NB4 (cell line): ENCODE data around the gene DERL2.

Source experiments
- CTCF ChIP-seq: IDR thresholded peaks from one replicate; pipeline ENCODE4 v1.5.1; 2012; ENCODE audit warnings: low read depth, low read length
- POLR2A ChIP-seq: IDR thresholded peaks from 2 replicates; pipeline ENCODE4 v1.6.1; 2011; ENCODE audit warnings: mild to moderate bottlenecking; ENCODE audit not compliant: insufficient read length; ENCODE audit errors: extremely low read depth
- TF ChIP-seq, protein P1 (sequence below): IDR thresholded peaks from 2 replicates; pipeline ENCODE4 v1.6.1; 2011; ENCODE audit warnings: low read depth, low read length

- TF ChIP-seq POLR2A (no peak), CTCF (no peak)
- TF ChIP-seq, protein P1, sequence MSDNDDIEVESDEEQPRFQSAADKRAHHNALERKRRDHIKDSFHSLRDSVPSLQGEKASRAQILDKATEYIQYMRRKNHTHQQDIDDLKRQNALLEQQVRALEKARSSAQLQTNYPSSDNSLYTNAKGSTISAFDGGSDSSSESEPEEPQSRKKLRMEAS: no peak
These were observed 12.1 kb downstream of the DERL2 start for GRCh38 chr17:5473906-5474305.
